Liver (tissue), 9 donors: ENCODE measurements around the gene VEGFA. TPM values are rescaled to one million over a fixed set of nuclear protein-coding genes. Genes with fewer than 3 reads are reported as not detected.

Experiments used
- DNase-seq: peaks from one replicate; pipeline ENCODE4 v3.0.0-alpha.2; 2017; ENCODE audit warnings: low spot score
- H3K27ac ChIP-seq, 2 donors: one replicate each; pipeline ENCODE4 v1.7.0; 2013; ENCODE audit warnings: inconsistent platforms in 2 of 2, low read length in 2 of 2, control low read depth in 1 of 2, low read depth in 1 of 2, mild to moderate bottlenecking in 1 of 2
- H3K27me3 ChIP-seq, 4 donors: one replicate each; pipeline versions ENCODE4 v1.6.1 to v1.7.0; 2013; ENCODE audit warnings: low read length in 3 of 4, inconsistent platforms in 1 of 4, mild to moderate bottlenecking in 1 of 4, moderate library complexity in 1 of 4; ENCODE audit not compliant: control insufficient read depth in 4 of 4, insufficient read depth in 4 of 4
- H3K36me3 ChIP-seq, 4 donors: one replicate each; pipeline versions ENCODE4 v1.6.1 to v1.7.0; 2013; ENCODE audit warnings: low read length in 3 of 4, mild to moderate bottlenecking in 3 of 4, low read depth in 1 of 4, moderate library complexity in 1 of 4; ENCODE audit not compliant: control insufficient read depth in 4 of 4, insufficient read depth in 3 of 4
- H3K4me1 ChIP-seq, 4 donors: one replicate each; pipeline versions ENCODE4 v1.6.1 to v1.7.0; 2013; ENCODE audit warnings: low read length in 3 of 4, mild to moderate bottlenecking in 3 of 4, moderate library complexity in 1 of 4; ENCODE audit not compliant: control insufficient read depth in 4 of 4, insufficient read depth in 4 of 4
- H3K4me3 ChIP-seq, 3 donors: one replicate each; pipeline versions ENCODE4 v1.6.1 to v1.7.0; 2013; ENCODE audit warnings: low read length in 3 of 3, control low read depth in 1 of 3, low read depth in 1 of 3, mild to moderate bottlenecking in 1 of 3
- H3K9ac ChIP-seq, 2 donors: one replicate each; pipeline ENCODE4 v1.7.0; 2013; ENCODE audit warnings: low read length in 2 of 2, mild to moderate bottlenecking in 2 of 2, moderate library complexity in 2 of 2, control low read depth in 1 of 2, low read depth in 1 of 2
- H3K9me3 ChIP-seq, 4 donors: one replicate each; pipeline versions ENCODE4 v1.6.1 to v1.7.0; 2013; ENCODE audit warnings: low read length in 3 of 4; ENCODE audit not compliant: control insufficient read depth in 4 of 4
- FOXA2 ChIP-seq: IDR thresholded peaks from 2 replicates; pipeline ENCODE4 v1.6.1; 2016; ENCODE audit warnings: antibody characterized with exemption
- HNF4A ChIP-seq, 2 donors: conservative IDR thresholded peaks; 2 replicates each; pipeline ENCODE4 v1.6.1; 2016; ENCODE audit warnings: antibody characterized with exemption in 2 of 2, mild to moderate bottlenecking in 2 of 2
- HNF4G ChIP-seq: IDR thresholded peaks from 2 replicates; pipeline ENCODE4 v1.6.1; 2016; ENCODE audit warnings: antibody characterized with exemption
- JUND ChIP-seq, 2 donors: IDR thresholded peaks; 2 replicates each; pipeline ENCODE4 v1.6.1; 2016; ENCODE audit warnings: antibody characterized with exemption in 2 of 2
- MAX ChIP-seq: IDR thresholded peaks from 2 replicates; pipeline ENCODE4 v1.6.1; 2016; ENCODE audit warnings: antibody characterized with exemption
- RAD21 ChIP-seq, 2 donors: IDR thresholded peaks; 2 replicates each; pipeline ENCODE4 v1.6.1; 2016; ENCODE audit warnings: antibody characterized with exemption in 2 of 2, mild to moderate bottlenecking in 2 of 2
- REST ChIP-seq: IDR thresholded peaks from 2 replicates; pipeline ENCODE4 v1.6.1; 2016; ENCODE audit warnings: antibody characterized with exemption, mild to moderate bottlenecking
- RXRA ChIP-seq, 2 donors: IDR thresholded peaks; 2 replicates each; pipeline ENCODE4 v1.6.1; 2017 to 2018; ENCODE audit warnings: antibody characterized with exemption in 2 of 2, mild to moderate bottlenecking in 1 of 2
- SP1 ChIP-seq: IDR thresholded peaks from 2 replicates; pipeline ENCODE4 v1.6.1; 2018; ENCODE audit warnings: antibody characterized with exemption, mild to moderate bottlenecking
- YY1 ChIP-seq: IDR thresholded peaks from 2 replicates; pipeline ENCODE4 v1.6.1; 2016; ENCODE audit warnings: antibody characterized with exemption, mild to moderate bottlenecking
- WGBS: extraction: QIAGEN DNeasy Blood & Tissue Kit; methylation state at CpG from one replicate; pipeline ENCODE4 v1.1.7; 2013; 5-methylcytosine and 5-hydroxymethylcytosine counted together
- polyA plus RNA-seq, 2 donors: library from polyadenylated mRNA; stranded (reverse) in 1 of 2; unstranded in 1 of 2; fragments of 200-250 nt in 1 of 2; fragments of >200 nt in 1 of 2; fragmentation: Nextera tagmentation in 1 of 2; extraction: Ambion mirVana in 1 of 2; gene quantifications; one replicate each; pipeline versions ENCODE4 v1.2.1 to v1.2.3, GENCODE V29; 2013 to 2015
- total RNA-seq, 2 donors: library from RNA; depleted of rRNA; stranded (reverse); fragments of >200 nt; gene quantifications; one replicate each; pipeline ENCODE4 v1.2.3, GENCODE V29; 2014
- TF ChIP-seq, protein P1 (sequence below): IDR thresholded peaks from 2 replicates; pipeline ENCODE4 v1.6.1; 2016; ENCODE audit warnings: antibody characterized with exemption
- TF ChIP-seq, protein P2 (sequence below): IDR thresholded peaks from 2 replicates; pipeline ENCODE4 v1.6.1; 2016; ENCODE audit warnings: antibody characterized with exemption
- TF ChIP-seq, protein P3 (sequence below): fragments of 150-350 bp; IDR thresholded peaks from 2 replicates; pipeline ENCODE4 v1.5.1; 2017; ENCODE audit warnings: improper control_type of control experiment, low read depth, low read length; ENCODE audit not compliant: missing input control
- donor health status: healthy.
- donor health status: healthy.
- donor health status: healthy.
- donor health status: healthy.
- donor health status: healthy.

VEGFA gene
- total and polyA plus RNA-seq, 4 donors, result 14.7 to 160 (median 65.2) TPM

DNA sequence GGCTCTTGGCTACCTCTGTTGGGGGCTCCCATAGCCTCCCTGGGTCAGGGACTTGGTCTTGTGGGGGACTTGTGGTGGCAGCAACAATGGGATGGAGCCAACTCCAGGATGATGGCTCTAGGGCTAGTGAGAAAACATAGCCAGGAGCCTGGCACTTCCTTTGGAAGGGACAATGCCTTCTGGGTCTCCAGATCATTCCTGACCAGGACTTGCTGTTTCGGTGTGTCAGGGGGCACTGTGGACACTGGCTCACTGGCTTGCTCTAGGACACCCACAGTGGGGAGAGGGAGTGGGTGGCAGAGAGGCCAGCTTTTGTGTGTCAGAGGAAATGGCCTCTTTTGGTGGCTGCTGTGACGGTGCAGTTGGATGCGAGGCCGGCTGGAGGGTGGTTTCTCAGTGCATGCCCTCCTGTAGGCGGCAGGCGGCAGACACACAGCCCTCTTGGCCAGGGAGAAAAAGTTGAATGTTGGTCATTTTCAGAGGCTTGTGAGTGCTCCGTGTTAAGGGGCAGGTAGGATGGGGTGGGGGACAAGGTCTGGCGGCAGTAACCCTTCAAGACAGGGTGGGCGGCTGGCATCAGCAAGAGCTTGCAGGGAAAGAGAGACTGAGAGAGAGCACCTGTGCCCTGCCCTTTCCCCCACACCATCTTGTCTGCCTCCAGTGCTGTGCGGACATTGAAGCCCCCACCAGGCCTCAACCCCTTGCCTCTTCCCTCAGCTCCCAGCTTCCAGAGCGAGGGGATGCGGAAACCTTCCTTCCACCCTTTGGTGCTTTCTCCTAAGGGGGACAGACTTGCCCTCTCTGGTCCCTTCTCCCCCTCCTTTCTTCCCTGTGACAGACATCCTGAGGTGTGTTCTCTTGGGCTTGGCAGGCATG, 9.2 kb downstream of the VEGFA start:
- Histone ChIP-seq H3K27ac (peak overlapping the region in 1 of 2 donors; percentile 5), H3K27me3 (no peaks in the 10 kb centered on the region), H3K36me3 (peaks cover 34 to 84% (median 64%) of the 10 kb centered on the region in 4 donors), H3K9ac (no peak overlapping the region), H3K4me3 (no peak overlapping the region), H3K9me3 (no peaks in the 10 kb centered on the region), H3K4me1 (peaks cover 6 to 43% (median 26%) of the 10 kb centered on the region in 4 donors)
- WGBS, result 95% methylated on average over 12 of the region's 12 CpGs
- DNase-seq, result no peak
- TF ChIP-seq, protein P1, sequence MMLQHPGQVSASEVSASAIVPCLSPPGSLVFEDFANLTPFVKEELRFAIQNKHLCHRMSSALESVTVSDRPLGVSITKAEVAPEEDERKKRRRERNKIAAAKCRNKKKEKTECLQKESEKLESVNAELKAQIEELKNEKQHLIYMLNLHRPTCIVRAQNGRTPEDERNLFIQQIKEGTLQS, result no peak
- TF ChIP-seq SP1 (no peak), JUND (IDR thresholded peaks at IDR 0.05) (no peak)

DNA sequence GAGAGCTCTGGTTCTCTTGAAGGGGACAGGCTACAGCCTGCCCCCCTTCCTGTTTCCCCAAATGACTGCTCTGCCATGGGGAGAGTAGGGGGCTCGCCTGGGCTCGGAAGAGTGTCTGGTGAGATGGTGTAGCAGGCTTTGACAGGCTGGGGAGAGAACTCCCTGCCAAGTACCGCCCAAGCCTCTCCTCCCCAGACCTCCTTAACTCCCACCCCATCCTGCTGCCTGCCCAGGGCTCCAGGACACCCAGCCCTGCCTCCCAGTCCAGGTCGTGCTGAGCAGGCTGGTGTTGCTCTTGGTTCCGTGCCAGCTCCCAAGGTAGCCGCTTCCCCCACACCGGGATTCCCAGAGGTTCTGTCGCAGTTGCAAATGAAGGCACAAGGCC, 9.8 kb downstream of the VEGFA start:
- Histone ChIP-seq H3K4me1 (peaks cover 5 to 37% (median 20%) of the 10 kb centered on the region in 4 donors), H3K9ac (no peak overlapping the region), H3K9me3 (no peaks in the 10 kb centered on the region), H3K4me3 (no peak overlapping the region), H3K27ac (peak overlapping the region in 1 of 2 donors; percentile 26), H3K27me3 (no peaks in the 10 kb centered on the region), H3K36me3 (peaks cover 35 to 88% (median 68%) of the 10 kb centered on the region in 4 donors)
- WGBS, result 64% methylated on average over 8 of the region's 8 CpGs
- TF ChIP-seq REST (no peak), HNF4A (conservative IDR thresholded peaks at IDR 0.05) (no peak), SP1 (no peak), RXRA (IDR thresholded peaks at IDR 0.05) (no peak), HNF4G (no peak), YY1 (no peak), JUND (IDR thresholded peaks at IDR 0.05) (no peak), MAX (no peak), FOXA2 (no peak), RAD21 (IDR thresholded peaks at IDR 0.05) (no peak)
- TF ChIP-seq, protein P2, sequence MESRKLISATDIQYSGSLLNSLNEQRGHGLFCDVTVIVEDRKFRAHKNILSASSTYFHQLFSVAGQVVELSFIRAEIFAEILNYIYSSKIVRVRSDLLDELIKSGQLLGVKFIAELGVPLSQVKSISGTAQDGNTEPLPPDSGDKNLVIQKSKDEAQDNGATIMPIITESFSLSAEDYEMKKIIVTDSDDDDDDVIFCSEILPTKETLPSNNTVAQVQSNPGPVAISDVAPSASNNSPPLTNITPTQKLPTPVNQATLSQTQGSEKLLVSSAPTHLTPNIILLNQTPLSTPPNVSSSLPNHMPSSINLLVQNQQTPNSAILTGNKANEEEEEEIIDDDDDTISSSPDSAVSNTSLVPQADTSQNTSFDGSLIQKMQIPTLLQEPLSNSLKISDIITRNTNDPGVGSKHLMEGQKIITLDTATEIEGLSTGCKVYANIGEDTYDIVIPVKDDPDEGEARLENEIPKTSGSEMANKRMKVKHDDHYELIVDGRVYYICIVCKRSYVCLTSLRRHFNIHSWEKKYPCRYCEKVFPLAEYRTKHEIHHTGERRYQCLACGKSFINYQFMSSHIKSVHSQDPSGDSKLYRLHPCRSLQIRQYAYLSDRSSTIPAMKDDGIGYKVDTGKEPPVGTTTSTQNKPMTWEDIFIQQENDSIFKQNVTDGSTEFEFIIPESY, result no peak
- TF ChIP-seq, protein P3, sequence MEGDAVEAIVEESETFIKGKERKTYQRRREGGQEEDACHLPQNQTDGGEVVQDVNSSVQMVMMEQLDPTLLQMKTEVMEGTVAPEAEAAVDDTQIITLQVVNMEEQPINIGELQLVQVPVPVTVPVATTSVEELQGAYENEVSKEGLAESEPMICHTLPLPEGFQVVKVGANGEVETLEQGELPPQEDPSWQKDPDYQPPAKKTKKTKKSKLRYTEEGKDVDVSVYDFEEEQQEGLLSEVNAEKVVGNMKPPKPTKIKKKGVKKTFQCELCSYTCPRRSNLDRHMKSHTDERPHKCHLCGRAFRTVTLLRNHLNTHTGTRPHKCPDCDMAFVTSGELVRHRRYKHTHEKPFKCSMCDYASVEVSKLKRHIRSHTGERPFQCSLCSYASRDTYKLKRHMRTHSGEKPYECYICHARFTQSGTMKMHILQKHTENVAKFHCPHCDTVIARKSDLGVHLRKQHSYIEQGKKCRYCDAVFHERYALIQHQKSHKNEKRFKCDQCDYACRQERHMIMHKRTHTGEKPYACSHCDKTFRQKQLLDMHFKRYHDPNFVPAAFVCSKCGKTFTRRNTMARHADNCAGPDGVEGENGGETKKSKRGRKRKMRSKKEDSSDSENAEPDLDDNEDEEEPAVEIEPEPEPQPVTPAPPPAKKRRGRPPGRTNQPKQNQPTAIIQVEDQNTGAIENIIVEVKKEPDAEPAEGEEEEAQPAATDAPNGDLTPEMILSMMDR, result no peak
- TF ChIP-seq, protein P1, result no peak
- no peak for DNase-seq
